ENCODE results near the gene AKR1B15. TPM values are rescaled to one million over a fixed set of nuclear protein-coding genes. Genes with fewer than 3 reads are reported as not detected.
"Not testable (repeated sequence)": the region's sequence is repeated elsewhere in the genome, so short reads cannot be mapped to it uniquely, and the experiment has no call there.

The AKR1B15 gene
- total RNA-seq, 1 donor from 2014 or later: not detected

- DNase-seq (ENCODE audit: low read depth): peak; percentile 49
Observed at GRCh38 chr7:134532180-134532953, 16.5 kb upstream of the AKR1B15 start.

GRCh38 chr7:134532954-134533218, 16.0 kb upstream of the AKR1B15 start:
- no peak for DNase-seq (ENCODE audit: low read depth)

- DNase-seq (ENCODE audit: low read depth): peak; percentile 14
Observed at GRCh38 chr7:134533288-134533771, 15.6 kb upstream of the AKR1B15 start.

GRCh38 chr7:134534633-134535032, 14.3 kb upstream of the AKR1B15 start:
- no peak for DNase-seq (ENCODE audit: low read depth)

GRCh38 chr7:134535272-134535918, 13.5 kb upstream of the AKR1B15 start:
- no peak for DNase-seq (ENCODE audit: low read depth)

GRCh38 chr7:134535919-134536299, 13.0 kb upstream of the AKR1B15 start:
- DNase-seq (ENCODE audit: low read depth): no peak

- not testable (repeated sequence) for DNase-seq (ENCODE audit: low read depth)
Observed at GRCh38 chr7:134536558-134536957, 12.4 kb upstream of the AKR1B15 start.

GRCh38 chr7:134537273-134537781, 11.6 kb upstream of the AKR1B15 start:
- not testable (repeated sequence) for DNase-seq (ENCODE audit: low read depth)

GRCh38 chr7:134539380-134540004, 9.4 kb upstream of the AKR1B15 start:
- no peak for DNase-seq (ENCODE audit: low read depth)

GRCh38 chr7:134541501-134542194, 7.3 kb upstream of the AKR1B15 start:
- not testable (repeated sequence) for DNase-seq (ENCODE audit: low read depth)

GRCh38 chr7:134542195-134542771, 6.6 kb upstream of the AKR1B15 start:
- no peak for DNase-seq (ENCODE audit: low read depth)

- no peak for DNase-seq (ENCODE audit: low read depth)
Observed at GRCh38 chr7:134545380-134545779, 3.5 kb upstream of the AKR1B15 start.

- DNase-seq (ENCODE audit: low read depth): no peak
Observed at GRCh38 chr7:134545918-134546317, 3.0 kb upstream of the AKR1B15 start.

GRCh38 chr7:134546955-134547354, 2.0 kb upstream of the AKR1B15 start:
- peak; percentile 20 for DNase-seq (ENCODE audit: low read depth)

- peak; percentile 68 for DNase-seq (ENCODE audit: low read depth)
Observed at GRCh38 chr7:134547397-134548054, 1.4 kb upstream of the AKR1B15 start.

- DNase-seq (ENCODE audit: low read depth): no peak
Observed at GRCh38 chr7:134549366-134549765, 456 bp downstream of the AKR1B15 start.

- DNase-seq (ENCODE audit: low read depth): no peak
Observed at GRCh38 chr7:134552105-134552504, 3.2 kb downstream of the AKR1B15 start.

- peak; percentile 38 for DNase-seq (ENCODE audit: low read depth)
Observed at GRCh38 chr7:134553976-134554375, 5.1 kb downstream of the AKR1B15 start.

GRCh38 chr7:134554417-134554966, 5.6 kb downstream of the AKR1B15 start:
- no peak for DNase-seq (ENCODE audit: low read depth)

- DNase-seq (ENCODE audit: low read depth): no peak
Observed at GRCh38 chr7:134557391-134557790, 8.5 kb downstream of the AKR1B15 start.

GRCh38 chr7:134558370-134558769, 9.5 kb downstream of the AKR1B15 start:
- no peak for DNase-seq (ENCODE audit: low read depth)
